HT1080 (cell line): ENCODE data around the gene CAMK4. TPM values are rescaled to one million over a fixed set of nuclear protein-coding genes. Genes with fewer than 3 reads are reported as not detected.
A peak's percentile ranks its signal among the peaks of the same experiment; 100 is the strongest.

Experiments used
- DNase-seq: peaks from one replicate; pipeline ENCODE4 v3.0.0-alpha.2; 2015; ENCODE audit warnings: low read depth
- total RNA-seq: library from RNA; depleted of rRNA; stranded (reverse); fragments of >200 nt; shearing (Covaris generic); gene quantifications from 2 replicates; pipeline ENCODE4 v1.2.3, GENCODE V29; 2014

The CAMK4 gene
- total RNA-seq, 1 experiment from 2014 or later = 28.0 TPM

- DNase-seq = no peak
Observed at GRCh38 chr5:111422747-111423720, 198.8 kb downstream of the CAMK4 start.

- DNase-seq = no peak
Observed at GRCh38 chr5:111425205-111425604, 201.0 kb downstream of the CAMK4 start.

GRCh38 chr5:111427762-111428161 lies 203.6 kb downstream of the CAMK4 start:
- DNase-seq = no peak

GRCh38 chr5:111432883-111433536 lies 208.8 kb downstream of the CAMK4 start:
- no peak for DNase-seq

GRCh38 chr5:111434800-111435199 lies 210.6 kb downstream of the CAMK4 start:
- DNase-seq = no peak

GRCh38 chr5:111439473-111440075 lies 215.4 kb downstream of the CAMK4 start:
- peak; percentile 54 for DNase-seq

- no peak for DNase-seq
Observed at GRCh38 chr5:111447099-111447498, 222.9 kb downstream of the CAMK4 start.

- DNase-seq = no peak
Observed at GRCh38 chr5:111447822-111448221, 223.6 kb downstream of the CAMK4 start.

- no peak for DNase-seq
Observed at GRCh38 chr5:111453295-111453694, 229.1 kb downstream of the CAMK4 start.

GRCh38 chr5:111453747-111454146 lies 229.6 kb downstream of the CAMK4 start:
- DNase-seq = peak; percentile 18

GRCh38 chr5:111454198-111454622 lies 230.0 kb downstream of the CAMK4 start:
- no peak for DNase-seq

GRCh38 chr5:111454776-111455175 lies 230.6 kb downstream of the CAMK4 start:
- no peak for DNase-seq

- DNase-seq = peak; percentile 15
Observed at GRCh38 chr5:111461255-111461671, 237.1 kb downstream of the CAMK4 start.

- no peak for DNase-seq
Observed at GRCh38 chr5:111461934-111462333, 237.8 kb downstream of the CAMK4 start.

- DNase-seq = no peak
Observed at GRCh38 chr5:111463311-111463710, 239.1 kb downstream of the CAMK4 start.

GRCh38 chr5:111469293-111469896 lies 245.2 kb downstream of the CAMK4 start:
- no peak for DNase-seq

- no peak for DNase-seq
Observed at GRCh38 chr5:111469903-111470302, 245.7 kb downstream of the CAMK4 start.

GRCh38 chr5:111472096-111472495 lies 247.9 kb downstream of the CAMK4 start:
- no peak for DNase-seq

- no peak for DNase-seq
Observed at GRCh38 chr5:111472579-111472978, 248.4 kb downstream of the CAMK4 start.

GRCh38 chr5:111478266-111478665 lies 254.1 kb downstream of the CAMK4 start:
- DNase-seq = no peak

GRCh38 chr5:111478898-111479297 lies 254.7 kb downstream of the CAMK4 start:
- no peak for DNase-seq

GRCh38 chr5:111480346-111480745 lies 256.2 kb downstream of the CAMK4 start:
- DNase-seq = no peak
